HG03457 (cell line): ENCODE results near the gene HOXA6.

Experiments used
- ATAC-seq: cut with Tn5 transposase; IDR thresholded peaks from one replicate; pipeline ENCODE4 v1.9.1; 2021; ENCODE audit warnings: moderate number of reproducible peaks; ENCODE audit not compliant: unreplicated experiment

The HOXA6 gene

DNA sequence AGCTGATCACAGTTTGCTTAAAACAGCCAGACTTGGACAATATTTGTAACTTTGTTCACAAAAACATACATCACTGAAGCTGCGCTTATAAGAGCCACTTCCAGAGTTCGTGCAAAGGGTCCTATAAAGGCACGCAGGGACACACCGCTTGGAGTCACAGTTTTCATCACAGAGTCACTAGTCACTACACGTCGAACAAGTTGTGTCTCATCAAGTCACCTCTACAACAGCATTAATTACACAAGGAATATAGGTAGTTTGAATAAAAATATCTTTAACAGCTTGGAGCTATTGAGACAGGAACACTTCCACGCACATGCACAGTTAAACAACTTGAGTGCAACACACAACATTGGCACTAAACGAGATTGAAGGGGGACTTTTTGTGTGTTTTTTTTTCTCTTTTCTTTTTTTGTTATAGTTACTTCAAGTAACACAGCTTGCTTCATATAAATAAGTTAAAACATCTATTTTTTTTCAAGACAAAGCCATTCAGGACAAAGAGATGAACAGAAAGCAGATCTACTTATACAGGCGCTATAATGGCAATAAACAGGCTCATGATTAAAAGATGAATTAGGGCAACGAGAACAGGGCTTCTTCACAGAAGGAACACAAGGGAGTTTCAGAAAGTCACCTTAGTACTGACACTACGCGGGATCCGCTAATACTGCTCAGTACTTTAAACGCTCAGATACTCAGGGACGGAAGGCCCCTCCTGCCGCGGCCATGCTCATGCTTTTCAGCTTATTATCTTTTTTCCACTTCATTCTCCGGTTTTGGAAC lies 6.2 kb downstream of the HOXA6 start:
- no peak for ATAC-seq

DNA sequence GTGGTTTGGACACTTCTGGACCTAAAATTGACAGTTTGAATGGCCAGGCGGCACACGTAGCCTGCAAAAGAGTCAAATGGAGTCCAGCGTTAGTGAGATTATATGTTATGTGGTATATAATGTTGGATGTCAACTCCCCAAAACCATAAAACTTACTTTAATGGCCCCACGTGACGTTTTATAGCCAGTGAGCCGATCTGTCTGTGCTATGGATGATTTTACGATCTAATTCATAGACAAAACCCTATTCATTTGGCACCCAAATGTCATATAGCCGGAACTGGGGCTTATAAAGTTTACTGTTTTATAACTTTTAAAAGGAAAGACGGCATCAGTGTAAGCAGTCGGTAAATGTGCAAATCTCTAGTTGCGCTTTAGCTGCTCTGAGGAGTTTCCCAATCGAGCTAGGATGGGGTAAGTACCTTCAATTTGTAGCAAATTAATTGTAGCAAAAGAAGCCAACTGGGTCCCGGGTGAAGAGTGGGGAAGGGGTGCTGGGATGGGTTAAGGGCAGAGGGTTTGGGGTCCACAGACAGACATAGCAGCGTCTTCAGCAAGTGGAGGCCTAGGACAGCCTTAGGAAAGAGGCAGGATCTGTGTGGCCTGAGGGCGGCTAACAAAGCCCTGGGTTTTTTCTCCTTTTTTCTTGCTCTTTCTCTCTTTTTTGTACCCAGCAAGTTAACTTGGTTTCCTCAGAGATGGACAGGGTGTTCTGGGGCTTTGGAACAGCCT lies 7.3 kb downstream of the HOXA6 start:
- ATAC-seq, result no peak

DNA sequence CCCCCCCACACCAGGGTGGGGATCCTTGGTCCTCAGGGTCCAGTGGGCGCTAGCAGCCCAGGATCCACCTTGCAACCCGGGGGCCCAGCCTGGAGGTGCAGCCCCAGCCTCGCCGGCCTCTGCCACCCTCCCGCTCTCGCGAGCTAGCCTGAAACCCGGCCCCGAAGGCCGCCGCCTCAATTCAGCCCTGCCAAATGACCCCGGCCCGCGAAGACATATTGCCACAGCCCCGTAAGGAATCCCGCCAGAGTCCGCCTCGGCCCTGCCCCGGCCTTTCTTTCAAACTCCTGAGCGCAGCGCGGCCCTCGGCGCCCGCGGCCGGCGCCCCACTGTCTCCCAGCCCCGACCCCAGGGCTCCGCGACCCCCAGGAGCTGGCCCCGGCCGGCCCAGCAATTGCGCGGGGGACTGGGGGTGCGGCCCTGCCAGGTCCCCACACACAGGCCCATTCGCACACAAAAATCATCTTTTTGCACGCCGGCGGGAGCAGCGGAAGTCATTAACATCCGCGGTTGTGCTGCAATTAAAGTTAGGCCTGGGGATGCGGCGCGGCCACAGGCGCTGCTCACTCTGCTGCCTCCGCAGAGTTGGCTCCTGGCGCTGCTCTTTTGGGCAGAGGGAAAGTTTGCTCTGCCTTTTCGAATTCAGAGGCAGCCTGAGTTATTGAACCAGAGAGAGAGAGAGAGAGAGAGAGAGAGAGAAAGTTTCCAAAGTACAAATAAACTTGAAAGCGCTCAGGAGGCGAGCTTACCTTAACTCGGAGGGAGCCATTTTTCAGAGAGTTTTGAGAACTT lies 8.0 kb downstream of the HOXA6 start:
- ATAC-seq, result no peak

DNA sequence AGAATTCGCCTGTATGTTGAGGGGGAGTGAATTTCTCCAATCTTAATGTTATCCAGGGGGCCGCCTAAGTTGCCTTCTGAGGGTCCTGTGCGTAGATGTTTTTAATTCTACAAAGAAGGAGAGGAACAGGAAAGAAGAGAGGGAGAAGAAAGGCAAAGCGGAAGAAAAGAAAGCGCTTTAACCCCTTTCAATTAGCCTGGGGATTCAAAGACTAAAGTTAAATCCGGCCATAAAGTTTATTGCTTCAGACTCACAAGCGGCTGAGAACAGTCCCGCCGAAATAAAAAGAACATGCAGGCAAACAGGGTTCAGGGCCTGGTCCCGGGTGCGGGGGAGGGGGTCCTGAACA lies 8.6 kb downstream of the HOXA6 start:
- no peak for ATAC-seq

DNA sequence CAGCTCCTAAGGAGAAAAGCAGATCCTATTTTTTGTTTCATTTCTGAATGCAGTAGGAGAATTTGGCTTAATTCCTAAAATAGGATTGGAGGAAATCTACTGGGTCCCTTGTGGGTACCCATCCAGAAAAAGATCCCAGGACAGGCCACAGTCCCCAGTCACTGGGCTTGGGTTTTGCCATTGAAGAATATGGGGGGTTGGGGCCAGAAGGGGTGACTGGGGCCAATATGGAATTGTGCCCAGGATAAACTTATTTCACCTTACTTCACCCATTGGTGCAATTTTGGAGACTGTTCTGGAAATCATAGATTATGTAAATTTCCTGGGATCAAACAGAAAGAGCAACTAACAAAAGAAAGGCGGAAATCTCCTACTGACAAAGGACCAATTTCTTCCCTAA lies 9.1 kb downstream of the HOXA6 start:
- ATAC-seq, result no peak

DNA sequence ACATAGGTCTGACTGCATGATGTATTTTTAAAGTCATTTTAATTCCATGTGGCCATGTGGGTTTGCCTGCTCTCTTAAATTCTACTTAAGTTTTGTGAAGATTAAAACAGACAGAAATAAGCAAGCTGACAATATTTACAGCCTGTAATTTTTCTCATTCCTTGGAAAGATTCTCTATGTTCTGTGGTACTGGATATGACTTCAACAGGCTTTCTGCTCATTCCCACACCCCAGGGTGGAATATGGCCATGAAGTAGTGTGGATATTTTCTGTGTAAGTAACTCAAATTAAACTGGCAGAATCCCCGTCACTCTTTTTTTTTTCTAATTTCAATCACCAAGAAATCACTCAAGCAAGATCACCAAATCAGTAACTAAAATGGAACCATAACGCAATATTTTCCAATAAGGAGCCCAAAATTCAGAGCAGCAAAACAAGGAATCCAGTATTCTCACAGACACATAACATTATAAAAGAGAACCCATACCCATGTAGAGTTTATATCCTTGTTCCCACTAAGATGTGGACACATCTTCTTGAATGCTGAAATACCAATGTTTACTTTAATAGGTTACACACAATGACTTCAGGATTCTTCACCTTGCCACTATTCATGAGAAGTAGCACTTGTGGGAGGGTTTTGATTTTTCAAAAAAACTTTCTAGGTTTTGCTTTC lies 9.8 kb downstream of the HOXA6 start:
- no peak for ATAC-seq

- no peak for ATAC-seq
Measured at GRCh38 chr7:27134392-27134791, 13.2 kb downstream of the HOXA6 start.

- ATAC-seq, result no peak
Measured at GRCh38 chr7:27133409-27134231, 14.0 kb downstream of the HOXA6 start.

DNA sequence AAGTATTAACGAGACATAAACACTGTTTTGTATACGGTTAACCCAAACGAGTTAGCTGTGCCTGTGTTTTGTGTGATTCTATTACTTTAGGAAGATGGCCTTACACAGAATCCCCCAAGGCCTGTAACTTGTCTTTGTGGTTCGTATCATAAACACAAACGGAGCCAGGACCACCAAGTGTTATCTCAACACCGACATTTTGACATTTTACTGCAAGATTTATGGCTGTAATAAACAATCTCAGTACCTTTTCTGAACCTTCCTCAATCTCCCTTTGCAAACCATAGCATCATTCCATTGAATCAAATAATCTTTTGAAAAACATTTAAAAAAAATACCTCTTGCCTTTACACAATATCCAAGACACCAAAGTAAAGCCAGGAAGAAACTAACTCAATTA lies 14.6 kb downstream of the HOXA6 start:
- no peak for ATAC-seq

DNA sequence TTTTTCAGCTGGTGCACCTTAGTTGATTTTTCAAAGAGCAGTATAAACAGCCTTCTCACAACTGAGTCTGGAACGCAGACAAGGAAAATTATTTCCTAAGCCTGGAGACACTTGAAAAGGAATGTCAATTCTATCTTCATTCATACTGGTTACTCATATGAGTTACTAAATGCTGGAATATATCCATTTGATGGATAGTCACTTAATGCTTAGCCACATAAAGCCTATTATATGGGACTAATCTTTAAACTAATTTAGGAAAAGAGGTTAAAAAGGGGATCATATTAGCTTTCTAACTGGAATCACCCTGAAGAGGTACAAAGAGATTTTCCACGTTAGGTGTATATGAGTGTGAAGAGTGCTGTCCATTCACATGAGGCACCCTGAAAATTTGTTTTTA lies 15.4 kb downstream of the HOXA6 start:
- ATAC-seq, result no peak

DNA sequence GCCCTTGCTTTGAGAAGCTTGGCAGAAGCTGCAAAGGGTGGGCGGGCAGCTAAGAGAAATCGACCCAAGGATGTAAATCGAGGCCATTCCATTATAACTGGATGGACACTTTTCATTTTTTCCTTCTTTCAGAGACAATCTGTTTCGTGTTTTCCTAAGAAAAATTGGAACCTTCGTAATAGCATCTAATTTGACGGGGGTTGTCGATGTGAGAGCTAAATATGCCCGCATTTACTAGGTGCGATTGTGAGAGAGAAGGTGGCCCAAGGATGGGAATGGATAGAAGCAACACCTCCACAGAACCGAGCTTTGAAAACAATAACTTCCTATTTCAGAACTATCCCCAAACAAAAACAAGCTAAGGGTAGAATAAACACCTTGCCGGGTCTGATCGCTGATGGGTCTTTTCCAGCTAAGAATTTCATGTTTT lies 16.2 kb downstream of the HOXA6 start:
- no peak for ATAC-seq

GRCh38 chr7:27130540-27131389 lies 16.8 kb downstream of the HOXA6 start, which contains the start of gene HOXA4:
HOXA4 (minus strand) TSS chr7:27130757; CDS start chr7:27130733, 24 bp downstream.
- no peak for ATAC-seq

GRCh38 chr7:27129729-27130539 lies 17.6 kb downstream of the HOXA6 start:
- no peak for ATAC-seq

DNA sequence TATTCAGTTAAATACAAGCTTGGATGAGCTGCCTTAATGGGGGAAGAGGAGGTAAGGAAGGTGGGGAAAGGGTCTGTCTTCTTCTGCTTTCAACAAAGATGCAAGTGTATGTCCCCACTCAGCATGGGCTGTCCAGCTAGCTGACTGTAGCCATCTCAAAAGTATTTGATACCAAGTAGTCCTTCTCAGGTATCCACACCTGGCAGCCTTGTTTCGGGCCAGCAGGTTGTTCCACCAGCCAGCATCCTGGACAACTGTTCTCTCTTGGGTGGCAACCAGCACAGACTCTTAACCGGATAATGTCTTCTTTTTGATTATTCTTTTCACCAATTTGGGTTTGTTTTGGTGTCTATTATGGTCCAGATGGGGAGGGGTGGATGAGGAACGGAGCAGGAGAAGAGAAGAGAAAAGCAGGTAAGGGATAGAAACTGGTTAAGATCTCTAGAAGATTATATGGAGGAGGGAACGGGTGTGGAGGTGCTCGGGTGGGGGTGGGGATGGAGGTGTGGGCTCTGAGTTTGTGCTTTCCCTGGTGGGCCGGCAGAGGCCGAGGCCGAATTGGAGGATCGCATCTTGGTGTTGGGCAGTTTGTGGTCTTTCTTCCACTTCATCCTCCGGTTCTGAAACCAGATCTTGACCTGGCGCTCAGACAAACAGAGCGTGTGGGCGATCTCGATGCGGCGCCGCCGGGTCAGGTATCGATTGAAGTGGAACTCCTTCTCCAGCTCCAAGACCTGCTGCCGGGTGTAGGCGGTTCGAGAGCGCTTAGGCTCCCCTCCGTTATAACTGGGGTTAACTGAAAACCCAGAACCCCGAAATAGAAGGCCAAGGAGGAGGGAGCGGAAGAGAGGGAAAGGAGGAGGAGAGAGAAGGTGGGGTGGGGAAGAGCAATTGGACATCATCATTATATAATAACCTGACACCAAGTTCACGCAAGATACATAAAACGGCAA lies 18.5 kb downstream of the HOXA6 start:
- ATAC-seq, result no peak

- ATAC-seq, result no peak
Measured at GRCh38 chr7:27128034-27128433, 19.5 kb downstream of the HOXA6 start.

- ATAC-seq, result no peak
Measured at GRCh38 chr7:27126596-27127327, 20.8 kb downstream of the HOXA6 start.

DNA sequence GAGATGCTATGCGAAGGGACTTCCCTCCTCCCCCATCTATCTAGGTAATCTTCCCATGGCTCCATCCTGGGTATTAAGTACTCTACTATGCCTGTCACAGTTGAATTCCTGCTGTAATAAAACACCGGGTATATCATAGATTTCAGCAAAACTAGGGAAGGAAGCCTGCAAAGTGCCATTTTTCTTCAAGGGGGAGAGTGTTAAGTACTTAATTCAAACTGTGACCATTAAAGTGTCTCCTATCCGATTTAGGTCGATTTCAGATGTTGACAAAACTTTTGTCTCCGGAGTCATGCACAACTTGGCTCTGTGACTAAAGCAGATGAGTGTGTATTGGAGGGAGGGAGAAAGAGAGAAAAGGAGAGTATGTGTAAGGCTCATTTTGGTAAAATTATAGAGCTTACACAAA lies 21.6 kb downstream of the HOXA6 start:
- no peak for ATAC-seq
